OCI-LY1 (cell line): Measurements from ENCODE around the gene FHL2.

ENCODE experiments used
- H2AFZ ChIP-seq: fragments of 200-600 bp; sonication (generic), shearing (Covaris generic); 2 replicates; pipeline ENCODE4 v1.6.0; 2014; ENCODE audit warnings: antibody characterized with exemption, mild to moderate bottlenecking, low read length
- H3F3A ChIP-seq: fragments of 200-600 bp; sonication (generic), shearing (Covaris generic); 2 replicates; pipeline ENCODE4 v1.6.0; 2014; ENCODE audit warnings: mild to moderate bottlenecking, antibody characterized with exemption, low read length, moderate library complexity; ENCODE audit not compliant: insufficient read depth
- H3K27ac ChIP-seq: fragments of 200-600 bp; sonication (generic); 2 replicates; pipeline ENCODE4 v1.5.1; 2014; ENCODE audit warnings: low read length, mixed run types, mild to moderate bottlenecking, low read depth; ENCODE audit not compliant: poor library complexity, severe bottlenecking
- H3K27me3 ChIP-seq: fragments of 200-600 bp; sonication (generic); 2 replicates; pipeline ENCODE4 v1.6.0; 2014; ENCODE audit warnings: antibody characterized with exemption, mild to moderate bottlenecking, low read length, moderate library complexity; ENCODE audit not compliant: insufficient read depth
- H3K36me3 ChIP-seq: fragments of 200-600 bp; sonication (generic); 2 replicates; pipeline ENCODE4 v1.6.1; 2014; ENCODE audit warnings: mild to moderate bottlenecking, antibody characterized with exemption, low read length, moderate library complexity, mixed read lengths; ENCODE audit not compliant: insufficient read depth
- H3K4me1 ChIP-seq: fragments of 200-600 bp; sonication (generic); 2 replicates; pipeline ENCODE4 v1.5.1; 2014; ENCODE audit warnings: mild to moderate bottlenecking, low read length, moderate library complexity; ENCODE audit not compliant: insufficient read depth, severe bottlenecking
- H3K4me2 ChIP-seq: fragments of 200-600 bp; sonication (generic), shearing (Covaris generic); 2 replicates; pipeline ENCODE4 v1.6.1; 2014; ENCODE audit warnings: low read length
- H3K4me3 ChIP-seq: fragments of 200-600 bp; sonication (generic); 2 replicates; pipeline ENCODE4 v1.5.1; 2014; ENCODE audit warnings: low read length, low read depth, mild to moderate bottlenecking, mixed read lengths; ENCODE audit not compliant: poor library complexity, severe bottlenecking
- H3K79me2 ChIP-seq: fragments of 200-600 bp; shearing (Covaris generic); 2 replicates; pipeline ENCODE4 v1.6.1; 2016; ENCODE audit warnings: mixed run types, low read length, mixed read lengths; ENCODE audit not compliant: insufficient read depth
- H3K9ac ChIP-seq: fragments of 200-600 bp; sonication (generic), shearing (Covaris generic); 2 replicates; pipeline ENCODE4 v1.6.1; 2014; ENCODE audit warnings: mild to moderate bottlenecking, low read length, mixed read lengths
- H3K9me2 ChIP-seq: fragments of 200-600 bp; sonication (generic), shearing (Covaris generic); 2 replicates; pipeline ENCODE4 v1.6.1; 2014; ENCODE audit warnings: low read depth, mild to moderate bottlenecking, low read length, mixed read lengths
- H3K9me3 ChIP-seq: fragments of 200-600 bp; shearing (Covaris generic); 2 replicates; pipeline ENCODE4 v1.6.1; 2014; ENCODE audit warnings: low read length, mixed read lengths
- H4K20me1 ChIP-seq: fragments of 200-600 bp; sonication (generic), shearing (Covaris generic); 2 replicates; pipeline ENCODE4 v1.6.0; 2016; ENCODE audit warnings: mild to moderate bottlenecking, low read length; ENCODE audit not compliant: insufficient read depth
- CTCF ChIP-seq: fragments of 200-600 bp; sonication (generic), shearing (Covaris generic); IDR thresholded peaks from 2 replicates; pipeline ENCODE4 v1.5.1; 2017; ENCODE audit warnings: mild to moderate bottlenecking, antibody characterized with exemption, low read length, moderate library complexity, mixed read lengths
- EZH2 ChIP-seq: fragments of 200-600 bp; sonication (generic), shearing (Covaris generic); IDR thresholded peaks from 2 replicates; pipeline ENCODE4 v1.8.0; 2017; ENCODE audit warnings: borderline replicate concordance, mixed run types, mild to moderate bottlenecking, antibody characterized with exemption, low read length, moderate library complexity, mixed read lengths

FHL2 gene

GRCh38 chr2:105412584-105412983, 13.7 kb upstream of the FHL2 start:
- H4K20me1 ChIP-seq = no peaks in the 10 kb centered on the region
- H3K4me2 ChIP-seq = no peak overlapping the region
- H3K9ac ChIP-seq = no peak overlapping the region
- H3K4me3 ChIP-seq = no peak overlapping the region
- no peaks in the 10 kb centered on the region for H3K36me3 ChIP-seq
- H3K9me3 ChIP-seq = no peaks in the 10 kb centered on the region
- TF ChIP-seq EZH2 (no peak), CTCF (no peak)
- no peak overlapping the region for H2AFZ ChIP-seq
- no peak overlapping the region for H3K27ac ChIP-seq
- no peaks in the 10 kb centered on the region; the same call in 1 of the 2 replicates for H3K27me3 ChIP-seq
- H3K9me2 ChIP-seq = no peaks in the 10 kb centered on the region
- no peaks in the 10 kb centered on the region for H3K4me1 ChIP-seq
- H3F3A ChIP-seq = no peaks in the 10 kb centered on the region
- H3K79me2 ChIP-seq = no peaks in the 10 kb centered on the region

- H3K36me3 ChIP-seq = no peaks in the 10 kb centered on the region
- no peak overlapping the region for H2AFZ ChIP-seq
- TF ChIP-seq EZH2 = no peak
- no peak for TF ChIP-seq CTCF
- no peaks in the 10 kb centered on the region for H3K9me2 ChIP-seq
- no peaks in the 10 kb centered on the region; the same call in 1 of the 2 replicates for H3K27me3 ChIP-seq
- no peaks in the 10 kb centered on the region for H3K9me3 ChIP-seq
- no peak overlapping the region for H3K4me3 ChIP-seq
- H3K9ac ChIP-seq = no peak overlapping the region
- H3K79me2 ChIP-seq = no peaks in the 10 kb centered on the region
- no peaks in the 10 kb centered on the region for H3F3A ChIP-seq
- H3K4me2 ChIP-seq = no peak overlapping the region
- H3K27ac ChIP-seq = no peak overlapping the region
- no peaks in the 10 kb centered on the region for H4K20me1 ChIP-seq
- H3K4me1 ChIP-seq = no peaks in the 10 kb centered on the region
Measured at GRCh38 chr2:105411720-105412407, 13.0 kb upstream of the FHL2 start.

- H3K9me3 ChIP-seq = no peaks in the 10 kb centered on the region
- H4K20me1 ChIP-seq = no peaks in the 10 kb centered on the region
- no peak overlapping the region for H3K9ac ChIP-seq
- H3K36me3 ChIP-seq = no peaks in the 10 kb centered on the region
- no peak overlapping the region for H2AFZ ChIP-seq
- H3K4me3 ChIP-seq = no peak overlapping the region
- no peaks in the 10 kb centered on the region for H3K4me1 ChIP-seq
- no peaks in the 10 kb centered on the region for H3K9me2 ChIP-seq
- H3F3A ChIP-seq = no peaks in the 10 kb centered on the region
- H3K27me3 ChIP-seq = no peaks in the 10 kb centered on the region; the same call in 1 of the 2 replicates
- H3K4me2 ChIP-seq = no peak overlapping the region
- TF ChIP-seq CTCF = no peak
- TF ChIP-seq EZH2 = no peak
- H3K27ac ChIP-seq = no peak overlapping the region
- H3K79me2 ChIP-seq = no peaks in the 10 kb centered on the region
Measured at GRCh38 chr2:105410554-105410953, 11.7 kb upstream of the FHL2 start.
